DND-41 (cell line): ENCODE measurements around the gene STPG4.

ENCODE experiments used
- ATAC-seq: fragments of 200-7000 bp; cut with Tn5 transposase; 3 replicates; pipeline ENCODE4 v1.9.1; 2021; ENCODE audit warnings: low read depth; ENCODE audit not compliant: insufficient read depth
- DNase-seq: peaks from one replicate; pipeline ENCODE4 v3.0.0-alpha.2; 2020
- H2AFZ ChIP-seq: 2 replicates; pipeline ENCODE4 v1.6.0; 2012; ENCODE audit warnings: low read depth, low read length
- H3K27ac ChIP-seq: 2 replicates; pipeline ENCODE4 v1.5.1; 2012; ENCODE audit warnings: low read length, inconsistent platforms
- H3K27me3 ChIP-seq: fragments of 200-600 bp; sonication (generic); 2 replicates; pipeline ENCODE4 v1.6.0; 2012; ENCODE audit warnings: low read length, mild to moderate bottlenecking, inconsistent platforms; ENCODE audit not compliant: insufficient read depth, poor library complexity
- H3K36me3 ChIP-seq: 2 replicates; pipeline ENCODE4 v1.5.1; 2012; ENCODE audit warnings: low read length, inconsistent platforms; ENCODE audit not compliant: insufficient read depth
- H3K4me1 ChIP-seq: 2 replicates; pipeline ENCODE4 v1.5.1; 2012; ENCODE audit warnings: mild to moderate bottlenecking, low read length; ENCODE audit not compliant: insufficient read depth
- H3K4me2 ChIP-seq: 2 replicates; pipeline ENCODE4 v1.6.0; 2012; ENCODE audit warnings: mild to moderate bottlenecking, moderate library complexity, low read length, inconsistent platforms; ENCODE audit not compliant: insufficient read depth
- H3K4me3 ChIP-seq, 2 experiments: fragments of 200-600 bp in 1 of 2; shearing (Covaris generic) in 1 of 2; 2 replicates each; pipeline ENCODE4 v1.5.1; 2012 to 2016; ENCODE audit warnings: inconsistent platforms in 2 of 2, low read length in 2 of 2, mild to moderate bottlenecking in 2 of 2, low read depth in 1 of 2, moderate library complexity in 1 of 2
- H3K79me2 ChIP-seq: 2 replicates; pipeline ENCODE4 v1.6.0; 2012; ENCODE audit warnings: low read length, inconsistent platforms; ENCODE audit not compliant: insufficient read depth
- H3K9ac ChIP-seq: 2 replicates; pipeline ENCODE4 v1.6.0; 2012; ENCODE audit warnings: low read depth, mild to moderate bottlenecking, inconsistent platforms, low read length, moderate library complexity
- H3K9me3 ChIP-seq: 2 replicates; pipeline ENCODE4 v1.5.1; 2012; ENCODE audit warnings: low read length, moderate library complexity, mild to moderate bottlenecking, inconsistent platforms; ENCODE audit not compliant: insufficient read depth, severe bottlenecking
- H4K20me1 ChIP-seq: 2 replicates; pipeline ENCODE4 v1.6.0; 2012; ENCODE audit warnings: low read length; ENCODE audit not compliant: insufficient read depth
- CTCF ChIP-seq: IDR thresholded peaks from 2 replicates; pipeline ENCODE4 v1.5.1; 2012; ENCODE audit warnings: borderline replicate concordance, low read length, moderate library complexity, mild to moderate bottlenecking; ENCODE audit not compliant: poor library complexity, severe bottlenecking; ENCODE audit errors: extremely low read depth
- EZH2 ChIP-seq: IDR thresholded peaks from 3 replicates; pipeline ENCODE4 v1.6.1; 2012; ENCODE audit warnings: borderline replicate concordance, low read depth, mild to moderate bottlenecking, moderate library complexity, low read length, inconsistent platforms; ENCODE audit not compliant: severe bottlenecking

STPG4 gene

GRCh38 chr2:47061944-47062678 lies 93.0 kb downstream of the STPG4 start:
- no peak overlapping the region for H3K9ac ChIP-seq
- ATAC-seq (no peak), DNase-seq (no peak)
- no peak overlapping the region for H3K4me2 ChIP-seq
- H2AFZ ChIP-seq, result no peak overlapping the region
- peaks cover 75% of the 10 kb centered on the region for H3K36me3 ChIP-seq
- no peak overlapping the region for H3K4me3 ChIP-seq
- H4K20me1 ChIP-seq, result 0 out of 2 replicates have a peak, but pooled peaks cover 7% of the 10 kb centered on the region
- no peaks in the 10 kb centered on the region for H3K79me2 ChIP-seq
- H3K9me3 ChIP-seq, result no peaks in the 10 kb centered on the region
- no peaks in the 10 kb centered on the region for H3K4me1 ChIP-seq
- no peak for TF ChIP-seq CTCF
- no peak for TF ChIP-seq EZH2
- no peak overlapping the region for H3K27ac ChIP-seq
- H3K27me3 ChIP-seq, result no peaks in the 10 kb centered on the region

DNA sequence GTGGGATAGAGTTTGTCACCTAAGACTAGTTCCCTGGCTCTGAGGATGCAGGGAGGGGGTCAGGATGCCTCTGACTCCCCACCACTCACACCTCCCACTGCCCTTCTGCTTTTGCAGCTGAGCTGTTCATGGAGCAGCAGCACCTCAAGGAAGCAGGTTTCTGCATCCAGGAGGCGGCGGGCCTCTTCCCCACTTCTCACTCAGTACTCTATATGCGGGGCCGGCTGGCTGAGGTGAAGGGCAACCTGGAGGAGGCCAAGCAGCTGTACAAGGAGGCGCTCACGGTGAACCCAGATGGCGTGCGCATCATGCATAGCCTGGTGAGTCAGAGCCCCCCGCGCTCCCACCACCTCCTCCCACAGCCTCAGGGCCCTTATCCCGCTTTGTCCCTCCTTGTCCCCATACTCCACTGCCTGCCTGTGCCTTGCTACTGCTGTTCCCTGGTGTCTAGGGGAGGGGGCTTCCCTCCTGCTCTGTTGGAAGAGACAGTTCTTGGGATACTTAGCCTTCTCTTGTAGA lies 94.4 kb downstream of the STPG4 start:
- no peak for TF ChIP-seq EZH2
- no peak for TF ChIP-seq CTCF
- H3K4me2 ChIP-seq, result no peak overlapping the region
- no peak overlapping the region for H2AFZ ChIP-seq
- no peak overlapping the region for H3K27ac ChIP-seq
- peaks cover 73% of the 10 kb centered on the region for H3K36me3 ChIP-seq
- no peaks in the 10 kb centered on the region for H3K27me3 ChIP-seq
- DNase-seq, result no peak
- H3K4me3 ChIP-seq, result no peak overlapping the region
- 0 out of 2 replicates have a peak, but pooled peaks cover 7% of the 10 kb centered on the region for H4K20me1 ChIP-seq
- H3K9me3 ChIP-seq, result no peaks in the 10 kb centered on the region
- no peaks in the 10 kb centered on the region for H3K4me1 ChIP-seq
- ATAC-seq, result no peak
- H3K9ac ChIP-seq, result no peak overlapping the region
- no peaks in the 10 kb centered on the region for H3K79me2 ChIP-seq

DNA sequence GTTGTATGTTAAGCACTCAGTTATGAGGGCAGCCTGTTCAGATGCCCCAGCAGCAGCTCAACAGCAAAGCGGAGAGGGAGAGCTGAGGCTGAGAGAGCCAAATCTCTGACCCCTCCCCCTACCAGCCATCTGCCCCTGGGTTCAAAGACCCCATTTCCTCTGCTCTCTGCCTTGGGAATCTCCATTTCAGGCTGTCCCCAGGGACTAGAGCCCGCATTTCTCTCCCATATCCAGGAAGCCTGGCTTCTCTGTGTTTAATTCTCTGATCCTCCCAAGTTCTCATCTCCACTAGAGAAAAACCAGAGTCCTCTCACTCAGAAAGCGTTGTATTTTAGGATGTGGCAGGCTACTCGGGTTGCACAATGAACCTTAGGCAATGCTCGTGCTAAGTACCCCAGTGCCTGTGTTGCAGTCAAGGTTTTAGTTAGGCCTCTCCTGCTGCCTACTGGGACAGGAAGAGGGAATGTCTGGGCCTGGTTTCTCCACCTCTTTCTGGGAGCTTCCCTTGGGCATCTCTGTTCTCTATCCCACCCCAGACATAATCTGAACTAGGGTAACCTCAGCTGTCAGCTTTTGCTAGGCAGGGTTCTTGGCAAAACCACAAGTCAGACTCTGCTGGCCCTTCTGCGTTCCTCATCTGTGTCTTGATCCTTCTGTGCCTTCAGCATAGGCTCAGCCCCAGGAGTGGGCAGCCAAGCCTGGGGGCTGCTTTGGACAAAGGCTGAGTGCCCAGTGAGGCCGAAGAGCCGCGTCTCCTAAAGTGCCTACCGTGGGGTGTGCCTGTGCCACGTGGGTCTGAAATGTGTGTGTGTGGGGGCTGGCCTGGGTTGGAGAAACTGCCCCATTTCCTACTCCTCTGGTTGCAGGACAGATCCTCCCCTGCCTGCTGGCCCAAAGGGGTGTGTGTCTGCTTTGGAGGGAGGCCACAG lies 96.8 kb downstream of the STPG4 start:
- peak; percentile 39; the same call in 1 of the 3 replicates for ATAC-seq
- H3K9me3 ChIP-seq, result no peaks in the 10 kb centered on the region
- H3K4me3 ChIP-seq, result no peak overlapping the region
- peak overlapping the region; percentile 25; the same call in 1 of the 2 replicates for H3K27ac ChIP-seq
- H3K4me2 ChIP-seq, result no peak overlapping the region
- DNase-seq, result no peak
- H4K20me1 ChIP-seq, result peaks cover 7% of the 10 kb centered on the region; the same call in 1 of the 2 replicates
- no peaks in the 10 kb centered on the region for H3K4me1 ChIP-seq
- no peak overlapping the region for H3K9ac ChIP-seq
- TF ChIP-seq EZH2 (no peak), CTCF (no peak)
- H2AFZ ChIP-seq, result no peak overlapping the region
- no peaks in the 10 kb centered on the region for H3K27me3 ChIP-seq
- H3K79me2 ChIP-seq, result no peaks in the 10 kb centered on the region
- peaks cover 74% of the 10 kb centered on the region for H3K36me3 ChIP-seq
